HG02763 (cell line): ENCODE data around the gene PNPLA1.

Experiments
- ATAC-seq: cut with Tn5 transposase; IDR thresholded peaks from one replicate; pipeline ENCODE4 v1.9.1; 2021; ENCODE audit warnings: mild to moderate bottlenecking, moderate library complexity; ENCODE audit not compliant: unreplicated experiment

The PNPLA1 gene

GRCh38 chr6:36246506-36247268, 23.2 kb upstream of the PNPLA1 start:
- ATAC-seq: no peak

GRCh38 chr6:36247693-36248092, 22.2 kb upstream of the PNPLA1 start:
- ATAC-seq: no peak

- no peak for ATAC-seq
These were observed 20.9 kb upstream of the PNPLA1 start for GRCh38 chr6:36248980-36249379.

GRCh38 chr6:36249536-36249935, 20.3 kb upstream of the PNPLA1 start:
- no peak for ATAC-seq

- no peak for ATAC-seq
These were observed 17.9 kb upstream of the PNPLA1 start for GRCh38 chr6:36252005-36252404.

GRCh38 chr6:36263390-36264000, 6.4 kb upstream of the PNPLA1 start:
- no peak for ATAC-seq

- ATAC-seq: no peak
These were observed 4.1 kb upstream of the PNPLA1 start for GRCh38 chr6:36265744-36266143.

- ATAC-seq: no peak
These were observed 2.8 kb upstream of the PNPLA1 start for GRCh38 chr6:36266913-36267644.

GRCh38 chr6:36267731-36268477, 2.0 kb upstream of the PNPLA1 start:
- ATAC-seq: no peak

GRCh38 chr6:36268478-36269275, 1.2 kb upstream of the PNPLA1 start:
- ATAC-seq: no peak

GRCh38 chr6:36272234-36272633, 2.4 kb downstream of the PNPLA1 start:
- ATAC-seq: no peak

- ATAC-seq: no peak
These were observed 3.2 kb downstream of the PNPLA1 start for GRCh38 chr6:36273067-36273466.

- ATAC-seq: no peak
These were observed 4.1 kb downstream of the PNPLA1 start for GRCh38 chr6:36273802-36274514.

GRCh38 chr6:36276581-36277536, 7.0 kb downstream of the PNPLA1 start:
- no peak for ATAC-seq

GRCh38 chr6:36277946-36278470, 8.1 kb downstream of the PNPLA1 start:
- no peak for ATAC-seq

GRCh38 chr6:36280467-36280866, 10.6 kb downstream of the PNPLA1 start:
- ATAC-seq: no peak

GRCh38 chr6:36280983-36281382, 11.1 kb downstream of the PNPLA1 start:
- no peak for ATAC-seq

GRCh38 chr6:36283608-36284007, 13.7 kb downstream of the PNPLA1 start:
- ATAC-seq: no peak
